Measurements from ENCODE around the gene KCTD8.

The KCTD8 gene

DNA sequence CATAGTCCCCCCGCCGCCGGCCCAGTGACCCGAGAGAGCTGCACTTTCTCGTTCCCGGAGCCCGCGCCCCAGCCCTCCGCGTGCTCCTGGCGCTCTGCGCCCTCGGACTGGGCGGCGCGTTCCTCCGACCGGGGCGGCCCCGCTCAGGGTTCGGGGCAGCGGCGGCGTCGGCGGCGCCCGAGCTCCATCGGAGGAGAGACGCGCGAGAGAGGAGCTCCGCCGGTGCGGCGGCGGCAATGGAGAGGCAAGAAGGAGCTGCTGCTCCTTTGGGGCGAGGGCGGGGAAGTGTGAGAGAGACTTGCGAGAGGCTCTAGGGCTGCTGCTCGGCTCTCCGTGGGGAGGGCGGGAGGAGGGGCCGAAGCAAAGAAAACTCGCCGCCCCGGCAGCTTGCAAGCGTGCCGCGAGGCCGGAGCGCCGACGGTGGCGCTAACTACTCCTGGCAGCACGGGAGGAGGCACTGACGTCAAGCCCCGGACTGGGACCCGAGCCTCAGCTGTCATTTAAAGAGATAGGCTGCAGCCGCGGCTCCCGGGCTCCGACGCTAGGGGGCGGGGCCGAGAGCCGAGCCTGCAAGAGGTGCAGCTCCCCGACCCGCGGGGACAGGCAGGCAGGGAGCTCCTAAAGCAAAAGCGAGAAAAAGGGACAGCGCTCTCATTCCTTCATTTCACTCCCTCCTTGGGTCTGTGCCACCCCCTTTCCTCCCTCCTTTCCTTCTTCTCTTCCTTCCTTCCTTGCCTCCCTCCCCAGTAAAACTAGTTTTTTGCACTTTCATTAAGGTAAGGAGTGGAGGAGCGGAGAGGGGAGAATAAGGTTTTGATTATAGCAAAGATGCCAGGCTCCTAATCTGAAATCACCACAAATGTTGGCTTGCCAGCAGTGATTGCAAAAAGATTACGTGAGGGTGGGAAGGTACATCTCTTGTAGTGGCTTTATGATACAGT lies at the start of gene KCTD8:
Gene KCTD8 (minus strand): TSS at position 289 of the 941 bp plus-strand sequence.
- peak; percentile 2 for DNase-seq (ENCODE audit: low read depth, low spot score)
- no peak within 1 kb of the TSS for H3K27ac ChIP-seq
- no peaks in the 10 kb centered on the region for H3K36me3 ChIP-seq (ENCODE audit: insufficient read depth, low read length)
- no peaks in the 10 kb centered on the region for H3K9me3 ChIP-seq (ENCODE audit: low read depth, low read length)
- peak within 1 kb of the TSS; percentile 79 for H3K4me3 ChIP-seq
- TF ChIP-seq EZH2 (IDR thresholded peaks at IDR 0.05) (peak; percentile 10), FOXP2 (optimal IDR thresholded peaks at IDR 0.05; ENCODE audit: control extremely low read depth, extremely low read length, insufficient read depth) (no peak), POLR2AphosphoS5 (IDR thresholded peaks at IDR 0.05; ENCODE audit: borderline replicate concordance, low read depth, low read length) (no peak)
- H3K9ac ChIP-seq (ENCODE audit: insufficient read length): no peak within 1 kb of the TSS

GRCh38 chr4:44494810-44495701 lies 46.4 kb upstream of the KCTD8 start:
- H3K9me3 ChIP-seq (ENCODE audit: low read depth, low read length): no peaks in the 10 kb centered on the region
- H3K27ac ChIP-seq: no peak overlapping the region
- TF ChIP-seq EZH2 (IDR thresholded peaks at IDR 0.05) (no peak), POLR2AphosphoS5 (IDR thresholded peaks at IDR 0.05; ENCODE audit: borderline replicate concordance, low read depth, low read length) (no peak), FOXP2 (optimal IDR thresholded peaks at IDR 0.05; ENCODE audit: control extremely low read depth, extremely low read length, insufficient read depth) (no peak)
- H3K36me3 ChIP-seq (ENCODE audit: insufficient read depth, low read length): no peaks in the 10 kb centered on the region
- no peak overlapping the region for H3K4me3 ChIP-seq
- H3K9ac ChIP-seq (ENCODE audit: insufficient read length): no peak overlapping the region
- no peak for DNase-seq (ENCODE audit: low read depth, low spot score)

DNA sequence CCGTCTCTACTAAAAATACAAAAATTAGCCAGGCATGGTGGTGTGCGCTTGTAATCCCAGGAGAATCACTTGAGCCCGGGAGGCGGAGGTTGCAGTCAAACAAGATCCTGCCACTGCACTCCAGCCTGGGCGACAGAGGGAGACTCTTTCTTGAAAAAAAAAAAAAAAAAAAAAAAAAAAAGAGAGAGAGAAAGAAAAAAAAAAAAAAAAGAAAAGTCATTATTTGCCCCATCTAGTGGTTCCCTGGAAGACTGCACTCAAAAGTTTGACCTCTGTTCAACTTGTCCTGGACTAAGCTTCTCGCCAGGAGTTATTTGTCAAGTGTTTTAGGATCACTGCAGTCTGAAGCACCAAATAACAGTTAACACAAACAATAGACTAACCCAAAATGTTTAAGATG lies 45.3 kb upstream of the KCTD8 start:
- H3K4me3 ChIP-seq: 0 out of 2 replicates have a peak overlapping the region, but pooled peaks have one; percentile 6
- no peak overlapping the region for H3K27ac ChIP-seq
- no peak overlapping the region for H3K9ac ChIP-seq (ENCODE audit: insufficient read length)
- H3K36me3 ChIP-seq (ENCODE audit: insufficient read depth, low read length): no peaks in the 10 kb centered on the region
- TF ChIP-seq EZH2 (IDR thresholded peaks at IDR 0.05) (no peak), FOXP2 (optimal IDR thresholded peaks at IDR 0.05; ENCODE audit: control extremely low read depth, extremely low read length, insufficient read depth) (no peak), POLR2AphosphoS5 (IDR thresholded peaks at IDR 0.05; ENCODE audit: borderline replicate concordance, low read depth, low read length) (no peak)
- DNase-seq (ENCODE audit: low read depth, low spot score): no peak
- H3K9me3 ChIP-seq (ENCODE audit: low read depth, low read length): no peaks in the 10 kb centered on the region

DNA sequence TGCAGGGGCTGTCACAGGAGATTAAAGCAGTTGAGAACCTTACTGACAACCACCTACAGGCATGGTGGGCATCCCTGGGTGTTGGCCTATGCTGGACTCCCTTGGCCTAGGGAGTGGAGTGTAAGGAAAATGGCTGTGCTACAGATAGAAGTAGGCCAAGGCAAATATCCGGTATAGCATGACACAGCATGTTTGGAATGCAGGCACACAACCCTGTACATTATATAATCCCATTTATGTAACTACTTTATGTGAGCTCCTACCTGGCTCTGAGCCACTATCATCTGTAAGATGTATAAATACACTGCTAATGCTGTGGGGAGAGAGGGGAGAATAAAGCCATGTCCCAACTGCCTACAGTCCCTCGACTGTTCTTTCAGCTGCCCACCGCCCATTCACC lies 38.7 kb upstream of the KCTD8 start:
- no peaks in the 10 kb centered on the region for H3K9me3 ChIP-seq (ENCODE audit: low read depth, low read length)
- TF ChIP-seq EZH2 (IDR thresholded peaks at IDR 0.05): no peak
- TF ChIP-seq POLR2AphosphoS5 (IDR thresholded peaks at IDR 0.05; ENCODE audit: borderline replicate concordance, low read depth, low read length): no peak
- no peak for TF ChIP-seq FOXP2 (optimal IDR thresholded peaks at IDR 0.05; ENCODE audit: control extremely low read depth, extremely low read length, insufficient read depth)
- H3K4me3 ChIP-seq: no peak overlapping the region
- no peak overlapping the region for H3K9ac ChIP-seq (ENCODE audit: insufficient read length)
- DNase-seq (ENCODE audit: low read depth, low spot score): no peak
- no peaks in the 10 kb centered on the region for H3K36me3 ChIP-seq (ENCODE audit: insufficient read depth, low read length)
- no peak overlapping the region for H3K27ac ChIP-seq

DNA sequence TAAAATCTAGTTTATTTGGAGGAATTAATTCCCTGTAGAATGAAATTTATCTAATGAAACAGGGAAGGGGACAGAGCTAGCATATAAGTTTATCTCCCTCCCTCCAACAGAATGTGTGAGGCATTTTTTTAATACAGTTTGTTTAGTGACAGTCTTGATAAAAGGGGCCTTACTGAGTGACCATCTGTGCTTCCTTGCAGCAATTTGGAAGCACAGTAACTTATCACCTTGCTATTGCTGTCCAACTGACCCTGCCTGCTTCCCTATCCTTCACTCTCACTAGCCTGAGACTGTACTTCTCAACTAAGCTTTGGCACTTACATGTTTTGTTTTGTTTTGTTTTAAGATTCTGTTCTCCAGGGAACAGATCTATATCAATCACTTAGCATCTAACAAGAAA lies 31.1 kb upstream of the KCTD8 start:
- no peak for TF ChIP-seq EZH2 (IDR thresholded peaks at IDR 0.05)
- TF ChIP-seq FOXP2 (optimal IDR thresholded peaks at IDR 0.05; ENCODE audit: control extremely low read depth, extremely low read length, insufficient read depth): no peak
- TF ChIP-seq POLR2AphosphoS5 (IDR thresholded peaks at IDR 0.05; ENCODE audit: borderline replicate concordance, low read depth, low read length): no peak
- no peak for DNase-seq (ENCODE audit: low read depth, low spot score)
- no peaks in the 10 kb centered on the region for H3K9me3 ChIP-seq (ENCODE audit: low read depth, low read length)
- H3K36me3 ChIP-seq (ENCODE audit: insufficient read depth, low read length): no peaks in the 10 kb centered on the region
- no peak overlapping the region for H3K4me3 ChIP-seq
- H3K9ac ChIP-seq (ENCODE audit: insufficient read length): no peak overlapping the region
- H3K27ac ChIP-seq: no peak overlapping the region

GRCh38 chr4:44462259-44462658 lies 13.7 kb upstream of the KCTD8 start:
- Histone ChIP-seq H3K36me3 (ENCODE audit: insufficient read depth, low read length) (no peaks in the 10 kb centered on the region), H3K27ac (no peak overlapping the region), H3K4me3 (no peak overlapping the region), H3K9ac (ENCODE audit: insufficient read length) (no peak overlapping the region), H3K9me3 (ENCODE audit: low read depth, low read length) (peaks cover 3% of the 10 kb centered on the region; the same call in 1 of the 2 replicates)
- TF ChIP-seq FOXP2 (optimal IDR thresholded peaks at IDR 0.05; ENCODE audit: control extremely low read depth, extremely low read length, insufficient read depth) (no peak), POLR2AphosphoS5 (IDR thresholded peaks at IDR 0.05; ENCODE audit: borderline replicate concordance, low read depth, low read length) (no peak), EZH2 (IDR thresholded peaks at IDR 0.05) (no peak)
- DNase-seq (ENCODE audit: low read depth, low spot score): no peak

DNA sequence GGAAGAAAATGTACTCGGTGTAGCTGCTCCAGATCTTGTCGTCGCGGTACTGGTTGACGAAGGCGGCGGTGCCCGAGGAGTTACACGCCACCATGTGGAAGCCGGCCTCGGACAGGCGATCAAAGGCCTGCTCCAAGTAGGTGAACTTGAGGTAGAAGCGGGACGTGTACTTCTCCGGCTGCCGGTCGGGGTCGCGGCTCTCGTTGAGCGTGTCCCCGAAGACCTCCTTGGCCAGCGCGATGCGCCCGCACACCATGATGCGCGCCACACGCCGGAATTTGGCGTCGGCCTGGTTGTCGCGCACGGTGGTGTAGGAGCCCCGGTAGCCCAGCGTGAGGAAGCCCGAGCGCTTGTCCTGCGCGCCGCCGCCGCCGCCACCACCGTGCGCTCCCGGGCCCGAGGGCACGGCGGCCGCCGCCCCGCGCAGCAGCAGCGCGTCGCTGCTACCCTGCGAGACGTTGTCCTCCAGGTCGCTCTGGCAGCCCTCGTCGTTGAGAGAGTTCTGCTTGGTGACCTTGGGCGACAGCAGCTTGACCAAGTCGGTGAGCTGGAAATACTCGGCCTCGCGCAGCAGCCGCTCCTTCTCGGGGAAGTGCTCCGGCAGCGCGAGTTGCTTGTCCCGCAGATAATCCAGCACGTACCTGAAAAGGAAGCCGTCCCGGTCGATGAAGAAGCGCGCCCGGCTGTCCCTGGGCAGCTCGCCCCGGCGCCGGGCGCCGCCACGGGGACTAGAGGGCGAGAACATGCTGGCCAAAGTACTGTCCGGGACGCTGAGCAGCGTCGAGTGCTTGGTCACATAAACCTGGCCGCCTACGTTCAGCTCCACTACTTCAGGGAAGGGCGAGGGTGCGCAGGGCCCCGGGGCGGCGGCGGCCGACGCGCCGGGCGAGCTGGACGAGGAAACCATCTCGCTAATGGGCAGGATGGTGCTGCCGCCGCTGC lies 775 bp downstream of the KCTD8 start:
- H3K9ac ChIP-seq (ENCODE audit: insufficient read length): no peak overlapping the region
- H3K4me3 ChIP-seq: peak overlapping the region; percentile 79
- H3K27ac ChIP-seq: no peak overlapping the region
- no peak for TF ChIP-seq FOXP2 (optimal IDR thresholded peaks at IDR 0.05; ENCODE audit: control extremely low read depth, extremely low read length, insufficient read depth)
- no peak for TF ChIP-seq POLR2AphosphoS5 (IDR thresholded peaks at IDR 0.05; ENCODE audit: borderline replicate concordance, low read depth, low read length)
- no peak for TF ChIP-seq EZH2 (IDR thresholded peaks at IDR 0.05)
- H3K36me3 ChIP-seq (ENCODE audit: insufficient read depth, low read length): no peaks in the 10 kb centered on the region
- DNase-seq (ENCODE audit: low read depth, low spot score): no peak
- no peaks in the 10 kb centered on the region for H3K9me3 ChIP-seq (ENCODE audit: low read depth, low read length)
